HCT116 (cell line): ENCODE results near the gene ATP13A4. TPM values are rescaled to one million over a fixed set of nuclear protein-coding genes. Genes with fewer than 3 reads are reported as not detected.

Experiments
- ATAC-seq: fragments of 200-7000 bp; cut with Tn5 transposase; 2 replicates; pipeline ENCODE4 v1.9.1; 2020; ENCODE audit warnings: mild to moderate bottlenecking, moderate library complexity
- BruUV-seq: library from RNA; stranded (reverse); fragments of 400-500 nt; replicated peaks from 2 replicates; lab custom pipeline; 2021; lab: Mats Ljungman, UMichigan
- CTCF ChIA-PET: fragments of 300-600 bp; sonication (Branson Sonifier 250); formaldehyde crosslinking; loops from one replicate; lab custom pipeline; 2021; ENCODE audit warnings: antibody characterized with exemption; lab: Charles Lee
- POLR2A ChIA-PET: fragments of 300-600, 350-600 bp; sonication (Branson Sonifier 250); formaldehyde crosslinking; loops from one replicate; lab custom pipeline; 2021; ENCODE audit warnings: antibody characterized with exemption; lab: Charles Lee
- RAD21 ChIA-PET, 2 experiments: fragments of 300-600 bp; sonication (Branson Sonifier 250); formaldehyde crosslinking; loops; one replicate each; lab custom pipeline; 2023; ENCODE audit warnings: low total read pairs in 2 of 2; ENCODE audit not compliant: uncharacterized antibody in 2 of 2, unreplicated experiment in 2 of 2, low non-redundant PET in 1 of 2; lab: Charles Lee
- DNase-seq: peaks from one replicate; pipeline ENCODE4 v3.0.0-alpha.2; 2010; ENCODE audit warnings: low read depth, low spot score
- H2AFZ ChIP-seq: fragments of 200-600 bp; shearing (Covaris generic), sonication (generic); 2 replicates; pipeline ENCODE4 v1.6.1; 2017; ENCODE audit warnings: low read depth, mixed run types, mixed read lengths, antibody characterized with exemption, low read length; ENCODE audit not compliant: poor library complexity, severe bottlenecking
- H3K27ac ChIP-seq: 2 replicates; pipeline ENCODE4 v1.5.1; 2012; ENCODE audit warnings: low read depth, low read length
- H3K27me3 ChIP-seq: fragments of 200-600 bp; sonication (generic); 2 replicates; pipeline ENCODE4 v1.6.1; 2016; ENCODE audit warnings: mixed run types, low read length, mixed read lengths; ENCODE audit not compliant: insufficient read depth
- H3K36me3 ChIP-seq, 2 experiments: fragments of 200-500 bp in 1 of 2; fragments of 200-600 bp in 1 of 2; sonication (Bioruptor generic) in 1 of 2; sonication (generic) in 1 of 2; 2 replicates each; pipeline versions ENCODE4 v1.5.1 to v1.6.1; 2014 to 2016; ENCODE audit warnings: low read length in 2 of 2, inconsistent platforms in 1 of 2, mixed read lengths in 1 of 2, mixed run types in 1 of 2; ENCODE audit not compliant: insufficient read depth in 2 of 2, control insufficient read depth in 1 of 2
- H3K4me1 ChIP-seq, 2 experiments: fragments of 200-600 bp in 1 of 2; sonication (generic) in 1 of 2; 2 replicates each; pipeline versions ENCODE4 v1.5.1 to v1.6.1; 2012 to 2017; ENCODE audit warnings: low read length in 2 of 2, inconsistent platforms in 1 of 2, mild to moderate bottlenecking in 1 of 2, mixed read lengths in 1 of 2, mixed run types in 1 of 2, moderate library complexity in 1 of 2; ENCODE audit not compliant: insufficient read depth in 2 of 2, control insufficient read depth in 1 of 2
- H3K4me2 ChIP-seq: fragments of 200-600 bp; sonication (generic); 2 replicates; pipeline ENCODE4 v1.6.1; 2017; ENCODE audit warnings: mixed run types, low read length, mixed read lengths
- H3K4me3 ChIP-seq, 2 experiments: fragments of 200-600 bp in 1 of 2; sonication (generic) in 1 of 2; replicated peaks in 1 of 2; 2 replicates each; pipeline ENCODE4 v1.5.1; 2011 to 2016; ENCODE audit warnings: low read length in 2 of 2, control low read depth in 1 of 2, low read depth in 1 of 2, mild to moderate bottlenecking in 1 of 2, mixed read lengths in 1 of 2, mixed run types in 1 of 2
- H3K79me2 ChIP-seq: fragments of 200-600 bp; sonication (generic); 2 replicates; pipeline ENCODE4 v1.6.1; 2017; ENCODE audit warnings: mild to moderate bottlenecking, mixed run types, low read length, moderate library complexity, mixed read lengths; ENCODE audit not compliant: insufficient read depth
- H3K9ac ChIP-seq: fragments of 200-600 bp; sonication (generic); 2 replicates; pipeline ENCODE4 v1.6.1; 2016; ENCODE audit warnings: low read length, mixed read lengths
- H3K9me2 ChIP-seq: fragments of 200-600 bp; sonication (generic), shearing (Covaris generic); 2 replicates; pipeline ENCODE4 v1.6.1; 2017; ENCODE audit warnings: mixed run types, mild to moderate bottlenecking, moderate library complexity; ENCODE audit not compliant: insufficient read depth
- H3K9me3 ChIP-seq, 2 experiments: fragments of 200-500 bp in 1 of 2; fragments of 200-600 bp in 1 of 2; sonication (Bioruptor generic) in 1 of 2; sonication (generic) in 1 of 2; 2 replicates each; pipeline ENCODE4 v1.6.1; 2014 to 2017; ENCODE audit warnings: low read length in 2 of 2, mixed read lengths in 2 of 2, inconsistent platforms in 1 of 2, low read depth in 1 of 2, mild to moderate bottlenecking in 1 of 2, mixed run types in 1 of 2, moderate library complexity in 1 of 2; ENCODE audit not compliant: control insufficient read depth in 1 of 2, insufficient read depth in 1 of 2
- H4K20me1 ChIP-seq: fragments of 200-600 bp; sonication (generic), shearing (Covaris generic); 2 replicates; pipeline ENCODE4 v1.6.1; 2017; ENCODE audit warnings: mixed run types, mild to moderate bottlenecking, moderate library complexity; ENCODE audit not compliant: insufficient read depth
- ATF3 ChIP-seq: IDR thresholded peaks from 2 replicates; pipeline ENCODE4 v1.6.1; 2012
- CEBPB ChIP-seq: IDR thresholded peaks from 2 replicates; pipeline ENCODE4 v1.6.1; 2012; ENCODE audit warnings: low read depth
- CTCF ChIP-seq, 3 experiments: fragments of 200-600 bp in 1 of 3; sonication (generic) in 1 of 3; IDR thresholded peaks in 2 of 3; conservative IDR thresholded peaks in 1 of 3; 2 replicates each; pipeline ENCODE4 v1.5.1; 2012 to 2017; ENCODE audit warnings: low read depth in 2 of 3, low read length in 2 of 3, antibody characterized with exemption in 1 of 3, borderline replicate concordance in 1 of 3, control low read depth in 1 of 3, mild to moderate bottlenecking in 1 of 3, mixed read lengths in 1 of 3, mixed run types in 1 of 3, moderate library complexity in 1 of 3; ENCODE audit not compliant: insufficient read depth in 1 of 3
- EGR1 ChIP-seq: IDR thresholded peaks from 2 replicates; pipeline ENCODE4 v1.6.1; 2012; ENCODE audit warnings: low read depth
- EZH2 ChIP-seq: fragments of 200-600 bp; sonication (generic); IDR thresholded peaks from 2 replicates; pipeline ENCODE4 v1.6.1; 2017; ENCODE audit warnings: antibody characterized with exemption, mixed run types
- JUND ChIP-seq: IDR thresholded peaks from 2 replicates; pipeline ENCODE4 v1.6.1; 2012
- MAX ChIP-seq: IDR thresholded peaks from 2 replicates; pipeline ENCODE4 v1.6.1; 2012
- POLR2AphosphoS5 ChIP-seq: IDR thresholded peaks from 2 replicates; pipeline ENCODE4 v1.6.1; 2011; ENCODE audit warnings: mild to moderate bottlenecking, low read depth, low read length, moderate library complexity
- RAD21 ChIP-seq: IDR thresholded peaks from 2 replicates; pipeline ENCODE4 v1.6.1; 2012; ENCODE audit warnings: low read depth, mild to moderate bottlenecking
- REST ChIP-seq: IDR thresholded peaks from 2 replicates; pipeline ENCODE4 v1.6.1; 2012; ENCODE audit warnings: low read depth
- SRF ChIP-seq: IDR thresholded peaks from 2 replicates; pipeline ENCODE4 v1.6.1; 2012; ENCODE audit warnings: low read depth
- TCF7L2 ChIP-seq: IDR thresholded peaks from 2 replicates; pipeline ENCODE4 v1.7.0; 2011; ENCODE audit warnings: borderline replicate concordance, inconsistent platforms; ENCODE audit not compliant: insufficient read depth, insufficient read length; ENCODE audit errors: extremely low read depth
- YY1 ChIP-seq: IDR thresholded peaks from 2 replicates; pipeline ENCODE4 v1.6.1; 2011; ENCODE audit warnings: low read length, low read depth, moderate library complexity, mild to moderate bottlenecking; ENCODE audit not compliant: insufficient replicate concordance; ENCODE audit errors: extremely low read depth
- ZFX ChIP-seq: fragments of 450-650 bp; IDR thresholded peaks from 2 replicates; pipeline ENCODE4 v1.6.1; 2017
- ZNF274 ChIP-seq: fragments of 200-500 bp; sonication (Bioruptor generic); IDR thresholded peaks from 2 replicates; pipeline ENCODE4 v1.6.1; 2014; ENCODE audit warnings: mild to moderate bottlenecking, low read depth, low read length, inconsistent platforms
- intact Hi-C: fragments of 100-400 bp; cut with micrococcal nuclease; formaldehyde crosslinking; loops from 2 replicates; pipeline ENCODE4 v1.10.0; 2022
- total RNA-seq: library from RNA; stranded (reverse); gene quantifications from one replicate; pipeline ENCODE4 v1.2.1, GENCODE V29; 2021; ENCODE audit not compliant: unreplicated experiment

The ATP13A4 gene
- total RNA-seq, 1 experiment from 2014 or later: 0.15 TPM

- Histone ChIP-seq H3K4me3 (no peak overlapping the region), H3K27me3 (peaks cover 52% of the 10 kb centered on the region), H3K4me1 (no peaks in the 10 kb centered on the region), H3K9me2 (no peaks in the 10 kb centered on the region; the same call in 1 of the 2 replicates), H3K4me2 (no peak overlapping the region), H4K20me1 (no peaks in the 10 kb centered on the region), H3K79me2 (no peaks in the 10 kb centered on the region), H2AFZ (no peak overlapping the region), H3K27ac (no peak overlapping the region), H3K9ac (no peak overlapping the region), H3K36me3 (no peaks in the 10 kb centered on the region), H3K9me3 (no peaks in the 10 kb centered on the region)
- POLR2A ChIA-PET: no interaction called here
- intact Hi-C loops: no loop called here
- TF ChIP-seq JUND (no peak), ZNF274 (no peak), CTCF (IDR thresholded peaks at IDR 0.05 in 2 of 3, conservative IDR thresholded peaks at IDR 0.05 in 1 of 3; ENCODE audit: borderline replicate concordance in 1 of 3, insufficient read depth in 1 of 3, low read depth in 2 of 3, low read length in 2 of 3) (no peak)
- DNase-seq (no peak), ATAC-seq (no peak)
- CTCF ChIA-PET: no interaction called here
- RAD21 ChIA-PET: no interaction called here
- BruUV-seq: no TSS peak
Measured at GRCh38 chr3:193507566-193507965, 47.1 kb downstream of the ATP13A4 start.

- H4K20me1 ChIP-seq: no peaks in the 10 kb centered on the region
- no peaks in the 10 kb centered on the region for H3K36me3 ChIP-seq
- no peaks in the 10 kb centered on the region for H3K9me3 ChIP-seq
- no peaks in the 10 kb centered on the region; the same call in 1 of the 2 replicates for H3K9me2 ChIP-seq
- BruUV-seq: no TSS peak
- ATAC-seq (no peak), DNase-seq (no peak)
- no peak overlapping the region for H3K4me2 ChIP-seq
- H2AFZ ChIP-seq: no peak overlapping the region
- ChIA-PET RAD21 (no interaction called here), POLR2A (no interaction called here), CTCF (no interaction called here)
- H3K79me2 ChIP-seq: no peaks in the 10 kb centered on the region
- intact Hi-C loops: no loop called here
- no peak overlapping the region for H3K9ac ChIP-seq
- H3K27me3 ChIP-seq: peaks cover 54% of the 10 kb centered on the region
- H3K27ac ChIP-seq: no peak overlapping the region
- no peak overlapping the region for H3K4me3 ChIP-seq
- no peaks in the 10 kb centered on the region for H3K4me1 ChIP-seq
- TF ChIP-seq EZH2 (no peak), RAD21 (no peak), MAX (no peak), ATF3 (no peak), ZFX (no peak), JUND (no peak), CEBPB (no peak), ZNF274 (no peak), EGR1 (no peak), YY1 (no peak), REST (no peak), POLR2AphosphoS5 (no peak), TCF7L2 (no peak), SRF (no peak)
Measured at GRCh38 chr3:193506921-193507320, 47.8 kb downstream of the ATP13A4 start.
